DOHH2 (cell line): Measurements from ENCODE around the gene LIN37.

Source experiments
- CTCF ChIP-seq: fragments of 200-600 bp; sonication (generic); IDR thresholded peaks from one replicate; pipeline ENCODE4 v1.5.1; 2014; ENCODE audit warnings: antibody characterized with exemption, mild to moderate bottlenecking, low read depth, low read length; ENCODE audit not compliant: poor library complexity, severe bottlenecking
- EZH2phosphoT487 ChIP-seq: fragments of 200-600 bp; sonication (generic); IDR thresholded peaks from 2 replicates; pipeline ENCODE4 v1.6.1; 2017; ENCODE audit warnings: borderline replicate concordance, mild to moderate bottlenecking, antibody characterized with exemption, low read length, moderate library complexity, mixed read lengths

DNA sequence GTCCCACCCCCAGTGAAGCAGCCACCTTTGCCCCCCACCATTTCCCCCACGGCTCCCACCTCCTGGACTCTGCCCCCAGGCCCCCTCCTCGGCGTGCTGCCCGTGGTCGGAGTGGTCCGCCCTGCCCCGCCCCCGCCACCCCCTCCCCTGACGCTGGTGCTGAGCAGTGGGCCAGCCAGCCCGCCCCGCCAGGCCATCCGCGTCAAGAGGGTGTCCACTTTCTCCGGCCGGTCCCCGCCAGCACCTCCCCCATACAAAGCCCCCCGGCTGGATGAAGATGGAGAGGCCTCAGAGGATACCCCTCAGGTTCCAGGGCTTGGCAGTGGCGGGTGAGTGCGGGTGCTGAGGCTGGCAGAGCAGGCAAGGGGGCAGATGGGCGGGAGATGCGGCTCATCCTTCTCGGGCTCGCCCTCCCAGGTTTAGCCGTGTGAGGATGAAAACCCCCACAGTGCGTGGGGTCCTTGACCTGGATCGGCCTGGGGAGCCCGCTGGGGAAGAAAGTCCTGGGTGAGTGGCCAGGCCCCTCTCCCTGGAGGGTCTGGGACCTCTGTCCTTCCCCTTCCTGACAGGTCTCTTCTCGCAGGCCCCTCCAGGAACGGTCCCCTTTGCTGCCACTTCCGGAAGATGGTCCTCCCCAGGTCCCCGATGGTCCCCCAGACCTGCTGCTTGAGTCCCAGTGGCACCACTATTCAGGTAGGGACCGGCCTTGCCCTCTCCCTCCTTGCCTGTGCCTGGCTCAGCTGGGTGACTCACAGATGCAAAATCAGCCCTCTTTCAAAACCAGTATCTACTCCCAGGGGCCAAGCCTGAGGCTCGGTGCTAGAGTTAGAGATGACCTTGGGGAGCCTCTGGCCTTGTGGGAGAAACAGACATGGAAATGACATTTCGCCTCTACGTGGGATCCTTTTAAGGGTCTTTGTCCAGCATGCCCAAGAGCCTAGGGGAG, 14.9 kb upstream of the LIN37 start:
- no peak for TF ChIP-seq CTCF
- TF ChIP-seq EZH2phosphoT487, result no peak
